COR-L47 (cell line): ENCODE measurements around the gene RAPGEF4.

Experiments used
- DNase-seq: peaks from one replicate; lab custom pipeline; 2025; lab: John Stamatoyannopoulos, UW

The RAPGEF4 gene

GRCh38 chr2:172823261-172823850 lies 87.7 kb downstream of the RAPGEF4 start:
- no peak for DNase-seq

GRCh38 chr2:172826522-172826921 lies 90.9 kb downstream of the RAPGEF4 start:
- DNase-seq: no peak

GRCh38 chr2:172829229-172829628 lies 93.6 kb downstream of the RAPGEF4 start:
- no peak for DNase-seq

- no peak for DNase-seq
These were observed 94.8 kb downstream of the RAPGEF4 start for GRCh38 chr2:172830482-172830881.

GRCh38 chr2:172833898-172834297 lies 98.3 kb downstream of the RAPGEF4 start:
- DNase-seq: no peak

DNA sequence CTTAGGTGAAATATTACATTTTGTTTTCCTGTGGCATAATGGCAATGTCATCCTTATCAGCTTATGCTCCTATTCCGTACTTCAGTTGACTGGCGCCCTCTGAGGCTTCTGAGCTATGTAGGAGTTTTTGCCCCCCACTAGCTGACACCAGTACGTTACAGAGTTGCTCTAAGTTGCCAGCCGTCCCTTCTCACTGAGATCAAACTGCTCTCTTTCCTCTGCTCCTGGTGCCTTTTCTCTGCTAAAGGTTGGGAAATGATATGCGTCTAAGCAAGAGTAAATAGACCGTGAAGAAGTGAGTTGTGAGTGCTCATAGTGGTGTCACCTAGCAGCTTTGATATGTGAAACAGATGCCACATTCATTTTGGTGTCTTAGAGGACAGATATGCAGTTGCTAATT lies 99.2 kb downstream of the RAPGEF4 start:
- no peak for DNase-seq

DNA sequence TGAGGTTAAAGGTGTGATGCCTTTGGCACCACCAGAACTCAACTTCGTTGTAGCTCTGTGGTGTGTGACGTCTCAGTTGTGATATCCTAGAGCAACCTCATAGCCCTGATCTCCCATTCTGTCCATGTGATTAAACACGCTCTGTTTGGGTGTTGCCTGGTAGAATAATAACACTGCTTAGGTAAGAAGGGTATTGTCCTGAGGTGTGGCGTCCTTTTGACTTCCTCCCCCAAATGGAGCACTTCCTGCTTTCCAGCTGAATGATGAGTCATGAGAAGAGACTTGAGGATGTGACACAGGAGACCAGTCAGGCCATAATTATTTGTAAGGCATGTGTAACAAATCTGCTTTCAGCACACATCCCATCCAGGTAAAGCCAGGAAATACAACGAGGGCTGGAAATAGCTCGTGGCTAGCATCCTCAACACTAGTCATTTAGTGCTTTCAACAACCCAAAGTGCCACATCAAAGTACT lies 100.7 kb downstream of the RAPGEF4 start:
- DNase-seq: peak; percentile 12

DNA sequence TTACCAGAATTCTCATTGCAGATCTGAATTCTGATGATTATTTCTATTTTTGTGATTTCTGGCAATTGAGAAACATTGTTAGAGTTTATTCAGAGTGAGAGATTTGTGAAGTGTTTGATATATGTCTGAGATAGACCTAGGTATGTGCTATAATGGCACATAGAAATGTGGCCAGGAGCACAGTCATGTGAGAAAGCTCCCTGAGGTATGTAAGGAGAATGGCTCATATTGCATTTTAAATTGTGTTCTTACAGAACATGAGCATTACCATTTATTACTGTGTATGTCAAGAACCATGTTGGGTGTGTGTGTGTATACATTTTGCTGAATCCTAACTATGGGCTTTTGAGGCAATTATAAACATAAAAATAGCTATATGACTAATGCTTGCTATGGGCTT lies 101.2 kb downstream of the RAPGEF4 start:
- no peak for DNase-seq

GRCh38 chr2:172839446-172839845 lies 103.8 kb downstream of the RAPGEF4 start:
- DNase-seq: no peak

- no peak for DNase-seq
These were observed 107.0 kb downstream of the RAPGEF4 start for GRCh38 chr2:172842511-172843265.

- DNase-seq: peak; percentile 42
These were observed 107.6 kb downstream of the RAPGEF4 start for GRCh38 chr2:172843266-172843582.

DNA sequence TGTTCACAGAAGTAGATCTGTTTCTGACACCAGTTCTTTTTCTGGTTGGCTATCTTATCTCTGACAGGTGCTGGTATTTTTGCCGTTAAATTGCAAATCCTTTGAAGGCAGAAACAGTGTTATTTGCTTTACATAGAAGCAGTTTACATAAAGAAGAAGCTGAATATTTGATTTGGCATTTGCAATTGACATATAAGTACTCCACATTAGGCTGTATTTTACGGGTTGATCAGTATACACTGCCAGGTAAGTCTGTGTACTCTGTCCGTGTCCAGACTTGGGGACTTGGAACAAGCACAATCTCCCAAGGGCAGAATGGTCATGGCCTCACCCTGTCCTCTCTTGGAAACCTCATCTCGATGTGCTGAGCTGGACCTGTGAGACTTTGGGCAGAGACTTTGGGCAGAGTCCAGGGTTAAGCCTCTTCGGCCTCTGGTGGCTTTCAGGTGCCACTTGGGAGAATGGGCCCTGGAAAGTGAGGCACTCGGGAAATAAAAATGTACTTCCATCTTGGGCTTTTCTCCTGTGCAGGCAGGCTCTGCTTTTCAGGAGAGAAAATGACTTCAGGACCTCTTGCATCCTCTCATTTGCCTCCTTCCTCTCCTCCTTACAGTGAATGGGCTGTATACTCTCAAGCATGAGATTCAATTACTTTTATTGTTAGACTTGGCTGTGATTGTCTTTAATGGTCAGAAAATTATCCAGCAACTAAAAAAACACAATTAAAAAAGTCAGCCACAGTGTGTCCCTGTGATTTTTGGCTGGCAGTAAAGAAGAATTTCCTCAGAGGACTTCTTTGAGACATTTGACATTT lies 108.5 kb downstream of the RAPGEF4 start:
- no peak for DNase-seq

- DNase-seq: no peak
These were observed 109.5 kb downstream of the RAPGEF4 start for GRCh38 chr2:172845028-172845630.

- DNase-seq: no peak
These were observed 110.9 kb downstream of the RAPGEF4 start for GRCh38 chr2:172846551-172846950.

GRCh38 chr2:172847188-172847587 lies 111.5 kb downstream of the RAPGEF4 start:
- no peak for DNase-seq

GRCh38 chr2:172848519-172848918 lies 112.9 kb downstream of the RAPGEF4 start:
- peak; percentile 32 for DNase-seq

DNA sequence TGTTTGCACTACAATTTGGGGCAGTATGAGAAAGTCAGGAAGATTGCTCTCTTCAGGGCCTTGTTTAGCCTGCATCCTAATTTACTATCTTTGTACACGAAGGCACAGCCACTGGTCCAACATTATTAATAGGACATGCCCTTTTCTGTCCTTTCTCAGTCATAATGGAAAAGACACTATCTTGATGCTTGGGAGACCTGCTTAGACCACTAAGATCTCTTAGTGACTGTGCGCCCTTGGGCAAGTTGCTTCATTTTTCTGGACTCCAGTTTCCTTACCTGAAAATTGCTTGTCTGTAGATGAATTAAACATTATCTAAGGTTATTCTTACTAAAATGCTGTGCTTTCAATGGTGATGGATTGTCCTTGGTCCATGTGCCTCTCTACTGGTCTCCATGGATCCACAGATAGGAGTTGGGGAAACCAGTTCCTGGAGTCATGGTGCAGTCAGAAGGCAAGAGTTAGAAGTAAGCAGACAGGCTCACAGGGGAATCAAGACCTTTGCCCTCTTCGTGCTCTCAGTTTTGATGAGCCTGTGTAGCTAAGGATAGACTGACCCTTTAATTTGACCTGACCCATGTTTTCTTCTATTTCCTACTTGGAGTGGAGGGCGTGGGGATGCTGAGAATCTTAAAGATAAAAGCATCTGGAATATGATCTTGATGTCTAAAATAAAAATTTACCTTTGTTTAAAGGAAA lies 114.0 kb downstream of the RAPGEF4 start:
- no peak for DNase-seq

DNA sequence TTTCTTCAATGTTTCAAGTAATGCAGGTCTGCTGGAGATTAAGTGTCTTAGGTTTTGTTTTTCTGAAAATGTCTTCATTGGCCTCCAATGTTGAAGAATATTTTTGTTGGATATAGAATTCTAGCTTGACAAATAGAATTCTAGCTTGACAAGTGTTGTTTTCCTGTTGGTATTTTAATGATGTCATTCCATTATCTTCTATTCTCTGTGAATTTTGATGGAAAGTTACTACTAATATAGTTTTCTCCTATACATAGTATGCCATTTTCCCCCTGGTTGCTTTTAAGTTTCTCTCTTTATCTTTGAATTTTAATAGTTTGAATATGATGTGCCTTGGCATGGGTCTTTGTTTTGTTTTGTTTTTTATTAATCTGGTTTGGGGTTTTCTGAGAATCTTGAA lies 119.9 kb downstream of the RAPGEF4 start:
- DNase-seq: no peak

GRCh38 chr2:172856606-172857005 lies 121.0 kb downstream of the RAPGEF4 start:
- no peak for DNase-seq

DNA sequence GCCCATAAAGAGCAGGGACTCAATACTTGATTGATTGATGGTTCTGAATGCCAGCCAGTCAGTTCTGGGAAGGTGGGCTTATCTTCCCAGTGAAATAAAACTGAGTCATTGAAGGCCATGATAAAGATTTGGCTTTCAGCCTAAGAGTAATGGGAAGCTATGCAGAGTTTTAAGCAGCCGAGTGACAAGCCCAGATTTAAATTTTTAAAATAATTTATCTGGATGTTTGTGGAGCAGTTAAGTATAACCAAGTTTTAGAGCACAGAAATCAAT lies 122.8 kb downstream of the RAPGEF4 start:
- DNase-seq: no peak

DNA sequence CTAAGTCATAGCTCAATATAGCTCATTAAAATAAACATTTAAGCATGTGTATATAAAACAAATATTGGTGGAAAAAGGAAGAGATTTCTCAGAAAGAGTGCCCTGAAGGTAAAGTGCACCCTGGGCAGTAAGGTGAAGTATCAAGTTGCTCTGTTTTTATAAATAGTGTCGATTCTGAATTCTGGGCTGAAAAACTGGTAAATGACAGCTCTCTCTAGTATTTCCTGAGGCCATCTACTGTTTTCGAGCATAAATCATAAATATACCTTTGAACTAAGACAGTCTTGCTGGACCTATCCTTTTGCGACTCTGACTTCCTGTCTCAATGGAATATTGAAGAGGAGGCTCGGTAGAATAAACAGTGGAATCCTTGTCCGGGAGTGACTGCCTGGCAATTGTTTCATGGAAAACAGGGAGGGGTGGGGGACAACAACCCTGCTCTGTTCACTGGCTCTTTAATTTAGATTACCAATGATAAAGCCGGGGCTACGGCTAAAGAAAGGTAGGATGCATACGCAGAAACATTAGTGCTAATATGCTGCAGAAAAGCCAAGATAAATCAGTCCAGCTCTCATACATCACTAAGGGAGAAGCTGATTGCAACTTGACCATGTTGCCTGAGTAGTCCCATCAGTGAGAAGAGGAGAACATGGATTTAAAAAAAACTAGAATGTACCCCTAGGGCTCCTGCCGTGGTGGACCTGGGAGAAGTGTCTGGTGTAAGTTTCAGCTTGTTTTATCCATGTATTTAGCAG lies 124.1 kb downstream of the RAPGEF4 start:
- peak; percentile 42 for DNase-seq

GRCh38 chr2:172860336-172860707 lies 124.7 kb downstream of the RAPGEF4 start:
- no peak for DNase-seq
